HepG2 (cell line): ENCODE measurements around the gene AJUBA. TPM values are rescaled to one million over a fixed set of nuclear protein-coding genes. Genes with fewer than 3 reads are reported as not detected.
A peak's percentile ranks its signal among the peaks of the same experiment; 100 is the strongest.

ENCODE experiments used
- BHLHE40 ChIP-seq: IDR thresholded peaks from 2 replicates; pipeline ENCODE4 v1.6.1; 2011; ENCODE audit warnings: low read length, improper control_type of control experiment
- HMGA1 ChIP-seq: sonication (generic); formaldehyde crosslinking; conservative IDR thresholded peaks from 2 replicates; pipeline ENCODE4 v1.4.0; 2020; ENCODE audit warnings: missing genetic modification reagents
- HNRNPUL1 ChIP-seq: fragments of 200-400 bp; formaldehyde crosslinking; IDR thresholded peaks from 2 replicates; pipeline ENCODE4 v1.6.1; 2017; ENCODE audit warnings: low read depth, mild to moderate bottlenecking, low read length, moderate library complexity
- NR1H2 ChIP-seq: sonication (generic); formaldehyde crosslinking; IDR thresholded peaks from 2 replicates; pipeline ENCODE4 v1.8.1; 2022; ENCODE audit warnings: low read depth, missing genetic modification reagents, borderline replicate concordance
- PPARG ChIP-seq: conservative IDR thresholded peaks from 2 replicates; pipeline ENCODE4 v1.6.1; 2016; ENCODE audit warnings: missing biosample characterization, missing genetic modification reagents
- PRMT3 ChIP-seq: sonication (generic); formaldehyde crosslinking; IDR thresholded peaks from 2 replicates; pipeline ENCODE4 v1.8.1; 2022; ENCODE audit warnings: low read depth, mild to moderate bottlenecking, moderate library complexity, missing genetic modification reagents, borderline replicate concordance
- SMAD3 ChIP-seq: sonication (generic); formaldehyde crosslinking; IDR thresholded peaks from 2 replicates; pipeline ENCODE4 v1.4.0; 2020; ENCODE audit warnings: missing genetic modification reagents
- TEAD3 ChIP-seq: optimal IDR thresholded peaks from 2 replicates; pipeline ENCODE3; 2016; ENCODE audit warnings: borderline replicate concordance
- ZC3H4 ChIP-seq: sonication (generic); formaldehyde crosslinking; IDR thresholded peaks from 2 replicates; pipeline ENCODE4 v1.4.0; 2020; ENCODE audit warnings: missing genetic modification reagents, borderline replicate concordance
- ZFP82 ChIP-seq: sonication (generic); formaldehyde crosslinking; IDR thresholded peaks from 2 replicates; pipeline ENCODE4 v1.5.1; 2020; ENCODE audit warnings: mild to moderate bottlenecking, missing genetic modification reagents, borderline replicate concordance
- ZFX ChIP-seq: sonication (generic); formaldehyde crosslinking; IDR thresholded peaks from 2 replicates; pipeline ENCODE4 v1.4.0; 2020; ENCODE audit warnings: mild to moderate bottlenecking, low read depth, missing genetic modification reagents, moderate library complexity
- ZMYM3 ChIP-seq: sonication (generic); formaldehyde crosslinking; IDR thresholded peaks from 2 replicates; pipeline ENCODE4 v1.5.1; 2020; ENCODE audit warnings: mild to moderate bottlenecking, missing genetic modification reagents
- ZNF230 ChIP-seq: sonication (generic); formaldehyde crosslinking; IDR thresholded peaks from 2 replicates; pipeline ENCODE4 v1.4.0; 2020; ENCODE audit warnings: mild to moderate bottlenecking, missing genetic modification reagents
- ZNF326 ChIP-seq: sonication (generic); formaldehyde crosslinking; IDR thresholded peaks from 2 replicates; pipeline ENCODE4 v1.4.0; 2020; ENCODE audit warnings: missing genetic modification reagents, borderline replicate concordance
- ZNF552 ChIP-seq: sonication (generic); formaldehyde crosslinking; IDR thresholded peaks from 2 replicates; pipeline ENCODE4 v1.9.0; 2022; ENCODE audit warnings: missing genetic modification reagents, mild to moderate bottlenecking, borderline replicate concordance
- ZNF589 ChIP-seq: sonication (generic); formaldehyde crosslinking; conservative IDR thresholded peaks from 2 replicates; pipeline ENCODE4 v1.8.0; 2022; ENCODE audit warnings: mild to moderate bottlenecking, moderate library complexity, missing genetic modification reagents
- ZNF768 ChIP-seq: sonication (generic); formaldehyde crosslinking; IDR thresholded peaks from 2 replicates; pipeline ENCODE4 v1.4.0; 2020; ENCODE audit warnings: missing genetic modification reagents
- polyA plus RNA-seq, 8 experiments: library from polyadenylated mRNA; depleted of rRNA in 3 of 8; stranded (reverse) in 7 of 8; unstranded in 1 of 8; fragments of >200 nt; fragmentation: Illumina TruSeq in 4 of 8; extraction: Trizol in 4 of 8; gene quantifications; 2 replicates each; pipeline versions ENCODE4 v1.2.1 to v1.2.3, GENCODE V29; 2011 to 2016; ENCODE audit warnings: low read depth in 4 of 8, missing spikeins in 1 of 8, mixed read lengths in 1 of 8; ENCODE audit not compliant: insufficient read depth in 1 of 8
- total RNA-seq, 5 experiments: library from RNA; depleted of rRNA; stranded (reverse); fragments of >200 nt; fragmentation: Illumina TruSeq; extraction: Trizol; gene quantifications; 2 replicates each; pipeline ENCODE4 v1.2.3, GENCODE V29; 2016; ENCODE audit warnings: low read depth in 1 of 5
- TF ChIP-seq, protein P1 (sequence below): sonication (generic); formaldehyde crosslinking; IDR thresholded peaks from 2 replicates; pipeline ENCODE4 v1.8.0; 2022; ENCODE audit warnings: mild to moderate bottlenecking, missing genetic modification reagents
- TF ChIP-seq, protein P2 (sequence below): sonication (generic); formaldehyde crosslinking; IDR thresholded peaks from 2 replicates; pipeline ENCODE4 v1.8.1; 2023; ENCODE audit warnings: mild to moderate bottlenecking, missing genetic modification reagents, borderline replicate concordance
- TF ChIP-seq, protein P3 (sequence below): IDR thresholded peaks from 2 replicates; pipeline ENCODE4 v1.6.1; 2012; ENCODE audit warnings: low read length, improper control_type of control experiment

The AJUBA gene
- total and polyA plus RNA-seq, 2 of the 13 experiments (the other 11 are each of a cell fraction or from before 2014, with no cell fraction given) = 157 to 241 TPM

DNA sequence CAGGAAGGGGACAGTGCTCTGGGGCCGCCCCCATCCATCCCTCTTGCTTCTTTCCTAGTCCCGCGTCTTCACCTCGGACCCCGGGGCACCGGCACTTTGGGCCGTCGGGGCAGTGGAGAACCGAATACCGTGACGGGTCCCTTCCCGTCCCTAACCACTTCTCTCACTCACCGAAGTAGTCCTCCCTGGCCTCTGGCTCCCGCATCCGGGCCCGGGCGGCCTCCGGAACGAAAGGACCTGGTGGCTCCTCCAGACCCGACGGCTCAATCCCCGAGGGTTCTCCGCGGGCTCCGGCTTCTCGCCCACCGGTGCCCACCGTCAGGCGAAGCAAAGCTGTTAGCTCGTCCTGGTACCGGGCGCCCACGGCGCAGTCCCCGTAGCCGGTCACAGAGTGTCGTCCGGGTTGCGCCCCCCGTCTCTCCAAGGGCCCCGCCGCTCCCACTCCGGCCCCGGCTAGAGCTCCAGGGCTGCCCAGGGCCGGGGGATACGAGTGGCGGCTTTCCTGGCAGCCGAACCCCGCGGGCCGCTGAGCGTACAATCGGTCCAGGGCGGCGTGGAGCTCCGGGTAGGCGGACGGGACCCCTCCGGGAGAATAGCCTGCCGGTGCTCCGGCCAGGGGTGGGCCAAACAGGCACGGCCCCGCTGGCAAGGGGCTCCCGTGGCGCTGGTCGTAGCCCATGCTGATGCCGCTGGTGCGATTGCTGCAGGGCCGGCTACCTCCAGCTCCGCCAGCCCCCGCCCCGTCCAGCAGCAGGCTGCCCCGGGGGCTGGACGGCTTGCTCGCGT is 1.1 kb downstream of the AJUBA start (continued):
- TF ChIP-seq ZNF326 (CRISPR knock-in tag) = peak; percentile 96
- TF ChIP-seq, protein P1, sequence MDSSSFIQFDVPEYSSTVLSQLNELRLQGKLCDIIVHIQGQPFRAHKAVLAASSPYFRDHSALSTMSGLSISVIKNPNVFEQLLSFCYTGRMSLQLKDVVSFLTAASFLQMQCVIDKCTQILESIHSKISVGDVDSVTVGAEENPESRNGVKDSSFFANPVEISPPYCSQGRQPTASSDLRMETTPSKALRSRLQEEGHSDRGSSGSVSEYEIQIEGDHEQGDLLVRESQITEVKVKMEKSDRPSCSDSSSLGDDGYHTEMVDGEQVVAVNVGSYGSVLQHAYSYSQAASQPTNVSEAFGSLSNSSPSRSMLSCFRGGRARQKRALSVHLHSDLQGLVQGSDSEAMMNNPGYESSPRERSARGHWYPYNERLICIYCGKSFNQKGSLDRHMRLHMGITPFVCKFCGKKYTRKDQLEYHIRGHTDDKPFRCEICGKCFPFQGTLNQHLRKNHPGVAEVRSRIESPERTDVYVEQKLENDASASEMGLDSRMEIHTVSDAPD (CRISPR knock-in tag) = no peak
- TF ChIP-seq, protein P2, sequence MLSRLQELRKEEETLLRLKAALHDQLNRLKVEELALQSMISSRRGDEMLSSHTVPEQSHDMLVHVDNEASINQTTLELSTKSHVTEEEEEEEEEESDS (CRISPR knock-in tag) = no peak
- TF ChIP-seq ZNF552 = 0 out of 2 replicates have a peak, but pooled peaks have one; percentile 3
- TF ChIP-seq SMAD3 (CRISPR knock-in tag) = peak; percentile 60; the same call in 1 of the 2 replicates
- TF ChIP-seq, protein P3, sequence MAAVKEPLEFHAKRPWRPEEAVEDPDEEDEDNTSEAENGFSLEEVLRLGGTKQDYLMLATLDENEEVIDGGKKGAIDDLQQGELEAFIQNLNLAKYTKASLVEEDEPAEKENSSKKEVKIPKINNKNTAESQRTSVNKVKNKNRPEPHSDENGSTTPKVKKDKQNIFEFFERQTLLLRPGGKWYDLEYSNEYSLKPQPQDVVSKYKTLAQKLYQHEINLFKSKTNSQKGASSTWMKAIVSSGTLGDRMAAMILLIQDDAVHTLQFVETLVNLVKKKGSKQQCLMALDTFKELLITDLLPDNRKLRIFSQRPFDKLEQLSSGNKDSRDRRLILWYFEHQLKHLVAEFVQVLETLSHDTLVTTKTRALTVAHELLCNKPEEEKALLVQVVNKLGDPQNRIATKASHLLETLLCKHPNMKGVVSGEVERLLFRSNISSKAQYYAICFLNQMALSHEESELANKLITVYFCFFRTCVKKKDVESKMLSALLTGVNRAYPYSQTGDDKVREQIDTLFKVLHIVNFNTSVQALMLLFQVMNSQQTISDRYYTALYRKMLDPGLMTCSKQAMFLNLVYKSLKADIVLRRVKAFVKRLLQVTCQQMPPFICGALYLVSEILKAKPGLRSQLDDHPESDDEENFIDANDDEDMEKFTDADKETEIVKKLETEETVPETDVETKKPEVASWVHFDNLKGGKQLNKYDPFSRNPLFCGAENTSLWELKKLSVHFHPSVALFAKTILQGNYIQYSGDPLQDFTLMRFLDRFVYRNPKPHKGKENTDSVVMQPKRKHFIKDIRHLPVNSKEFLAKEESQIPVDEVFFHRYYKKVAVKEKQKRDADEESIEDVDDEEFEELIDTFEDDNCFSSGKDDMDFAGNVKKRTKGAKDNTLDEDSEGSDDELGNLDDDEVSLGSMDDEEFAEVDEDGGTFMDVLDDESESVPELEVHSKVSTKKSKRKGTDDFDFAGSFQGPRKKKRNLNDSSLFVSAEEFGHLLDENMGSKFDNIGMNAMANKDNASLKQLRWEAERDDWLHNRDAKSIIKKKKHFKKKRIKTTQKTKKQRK = no peak
- TF ChIP-seq TEAD3 (CRISPR knock-in tag) = no peak
- TF ChIP-seq NR1H2 = no peak
- no peak for TF ChIP-seq HMGA1 (CRISPR knock-in tag)
- TF ChIP-seq ZNF589 (CRISPR knock-in tag) = no peak
- no peak for TF ChIP-seq PRMT3 (CRISPR knock-in tag)
- TF ChIP-seq ZNF768 (CRISPR knock-in tag) = peak; percentile 58
- no peak for TF ChIP-seq ZFP82 (CRISPR knock-in tag)
- TF ChIP-seq ZNF230 (CRISPR knock-in tag) = peak; percentile 74
- TF ChIP-seq ZMYM3 (CRISPR knock-in tag) = peak; percentile 10; the same call in 1 of the 2 replicates
- TF ChIP-seq BHLHE40 = peak; percentile 5; the same call in 1 of the 2 replicates
- peak; percentile 29; the same call in 1 of the 2 replicates for TF ChIP-seq ZC3H4 (CRISPR knock-in tag)
- no peak for TF ChIP-seq HNRNPUL1
- peak; percentile 69; the same call in 1 of the 2 replicates for TF ChIP-seq ZFX
- TF ChIP-seq PPARG (CRISPR knock-in tag) = no peak
